Adrenal gland (tissue), 12 donors: ENCODE data around the gene MRAS. TPM values are rescaled to one million over a fixed set of nuclear protein-coding genes. Genes with fewer than 3 reads are reported as not detected.
A peak's percentile ranks its signal among the peaks of the same experiment; 100 is the strongest.

Experiments
- DNase-seq, 7 donors: peaks; one replicate each; pipeline ENCODE4 v3.0.0-alpha.2; 2019 to 2020
- H3K27ac ChIP-seq, 5 donors: fragments of 200-600 bp; sonication (generic) in 4 of 5; 1 replicate in 3 of 5; 2 replicates in 2 of 5; pipeline versions ENCODE4 v1.5.1 to v1.8.0; 2016 to 2020; ENCODE audit warnings: mild to moderate bottlenecking in 1 of 5
- H3K27me3 ChIP-seq: fragments of 200-600 bp; 2 replicates; pipeline ENCODE4 v1.8.0; 2021
- H3K36me3 ChIP-seq, 2 donors: fragments of 200-600 bp; replicated peaks in 1 of 2; 1 replicate in 1 of 2; 2 replicates in 1 of 2; pipeline versions ENCODE4 v1.5.1 to v1.8.0; 2018 to 2022
- H3K4me1 ChIP-seq, 2 donors: fragments of 200-600 bp; replicated peaks in 1 of 2; 1 replicate in 1 of 2; 2 replicates in 1 of 2; pipeline versions ENCODE4 v1.5.1 to v1.8.0; 2018 to 2021
- H3K4me3 ChIP-seq, 4 donors: fragments of 200-600 bp; sonication (generic) in 3 of 4; one replicate each; pipeline ENCODE4 v1.5.1; 2016 to 2018
- H3K9me3 ChIP-seq, 3 donors: fragments of 200-600 bp; sonication (generic) in 1 of 3; replicated peaks in 1 of 3; 1 replicate in 2 of 3; 2 replicates in 1 of 3; pipeline versions ENCODE4 v1.5.1 to v1.8.0; 2016 to 2021
- POLR2A ChIP-seq, 2 donors: fragments of 450-650 bp; IDR thresholded peaks; one replicate each; pipeline ENCODE4 v1.6.1; 2017; ENCODE audit warnings: antibody characterized with exemption in 2 of 2, mild to moderate bottlenecking in 2 of 2, moderate library complexity in 1 of 2
- WGBS, 4 donors: extraction: QIAGEN DNeasy Blood & Tissue Kit in 2 of 4; methylation state at CpG; one replicate each; pipeline versions ENCODE4 v1.1.5 to v1.1.7; 2013 to 2017; 5-methylcytosine and 5-hydroxymethylcytosine counted together
- intact Hi-C, 2 donors: fragments of 100-400 bp; cut with DNase I; formaldehyde crosslinking; loops; one replicate each; pipeline versions ENCODE4 v1.14.1 to v1.15.0; 2022 to 2023
- polyA plus RNA-seq, 3 donors: library from polyadenylated mRNA; stranded (reverse); fragments of 200-250 nt in 2 of 3; fragments of 350-450 nt in 1 of 3; fragmentation: Illumina TruSeq in 1 of 3; extraction: RNeasy Lipid Tissue Mini Kit (QIAGEN cat#74804) in 1 of 3; gene quantifications; one replicate each; pipeline ENCODE4 v1.2.3, GENCODE V29; 2013 to 2014
- total RNA-seq, 9 donors: library from RNA; depleted of rRNA in 4 of 9; stranded (reverse); fragments of >200 nt in 4 of 9; fragments of 120-200 nt in 1 of 9; fragmentation: NEBNext Ultra II Directional in 1 of 9; extraction: Animal tissue kit (Norgen Biotek cat#: 25700) in 1 of 9; gene quantifications; one replicate each; pipeline versions ENCODE4 v1.1.0 to v1.2.4, GENCODE V29; 2013 to 2023
- TF ChIP-seq, protein P1 (sequence below), 6 experiments: fragments of 450-650 bp in 4 of 6; fragments of 200-600 bp in 2 of 6; sonication (generic) in 1 of 6; IDR thresholded peaks; 1 replicate in 5 of 6; 2 replicates in 1 of 6; pipeline versions ENCODE4 v1.5.1 to v1.8.0; 2016 to 2021; ENCODE audit warnings: antibody characterized with exemption in 6 of 6, mild to moderate bottlenecking in 2 of 6, moderate library complexity in 1 of 6
- donor health status: healthy with polysubstance abuse.
- donor health status: Bipolar disorder and iron deficiency.
- donor health status: DM: yes; HTN: yes; CAD: no.
- donor health status: DM: no; HTN: no; CAD: no.
- donor health status: DM: no; HTN: no; CAD: no.
- donor health status: DM: yes; HTN: yes; CAD: no.

MRAS gene
- total and polyA plus RNA-seq, 12 donors = 47.9 to 337 (median 109) TPM

DNA sequence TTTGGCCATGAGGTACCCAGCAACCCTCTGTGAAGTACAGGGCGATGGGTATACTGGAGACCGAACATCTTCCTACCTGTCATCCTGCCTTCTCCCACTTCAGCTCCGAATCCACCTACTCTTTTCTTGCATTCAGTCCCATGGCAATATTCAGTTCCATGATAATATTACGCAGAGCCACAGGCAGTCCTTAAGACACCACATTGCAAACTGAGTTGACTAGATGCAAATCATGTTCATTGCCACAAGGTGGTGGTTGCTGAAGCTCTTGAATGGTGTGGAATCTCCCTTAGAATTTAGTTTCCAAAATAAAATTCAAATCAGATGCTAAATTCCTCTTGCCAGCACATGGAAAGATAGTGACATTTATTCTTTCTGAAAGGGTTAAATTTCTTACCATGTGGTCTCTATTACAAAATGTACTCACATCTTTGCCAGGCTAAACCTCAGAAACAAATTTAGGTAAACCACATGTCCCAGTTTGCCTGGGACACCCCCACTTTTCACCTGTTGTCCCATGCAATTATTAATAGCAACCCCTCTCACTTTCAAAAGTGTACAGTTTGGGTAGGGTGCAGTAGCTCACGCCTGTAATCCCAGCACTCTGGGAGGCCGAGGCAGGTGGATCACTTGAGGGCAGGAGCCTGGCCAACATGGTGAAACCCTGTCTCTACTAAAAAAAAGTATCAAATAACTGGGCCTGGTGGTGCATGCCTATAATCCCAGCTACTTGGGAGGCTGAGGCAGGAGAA lies 17.1 kb upstream of the MRAS start:
- H3K27me3 ChIP-seq = no peaks in the 10 kb centered on the region
- H3K36me3 ChIP-seq = no peaks in the 10 kb centered on the region
- DNase-seq = peak in 1 of 7 donors; percentile 33
- H3K4me3 ChIP-seq = no peak overlapping the region
- 76 to 87% (median 85%) methylated on average over 6 of the region's 6 CpGs for WGBS, 4 donors
- TF ChIP-seq, protein P1, sequence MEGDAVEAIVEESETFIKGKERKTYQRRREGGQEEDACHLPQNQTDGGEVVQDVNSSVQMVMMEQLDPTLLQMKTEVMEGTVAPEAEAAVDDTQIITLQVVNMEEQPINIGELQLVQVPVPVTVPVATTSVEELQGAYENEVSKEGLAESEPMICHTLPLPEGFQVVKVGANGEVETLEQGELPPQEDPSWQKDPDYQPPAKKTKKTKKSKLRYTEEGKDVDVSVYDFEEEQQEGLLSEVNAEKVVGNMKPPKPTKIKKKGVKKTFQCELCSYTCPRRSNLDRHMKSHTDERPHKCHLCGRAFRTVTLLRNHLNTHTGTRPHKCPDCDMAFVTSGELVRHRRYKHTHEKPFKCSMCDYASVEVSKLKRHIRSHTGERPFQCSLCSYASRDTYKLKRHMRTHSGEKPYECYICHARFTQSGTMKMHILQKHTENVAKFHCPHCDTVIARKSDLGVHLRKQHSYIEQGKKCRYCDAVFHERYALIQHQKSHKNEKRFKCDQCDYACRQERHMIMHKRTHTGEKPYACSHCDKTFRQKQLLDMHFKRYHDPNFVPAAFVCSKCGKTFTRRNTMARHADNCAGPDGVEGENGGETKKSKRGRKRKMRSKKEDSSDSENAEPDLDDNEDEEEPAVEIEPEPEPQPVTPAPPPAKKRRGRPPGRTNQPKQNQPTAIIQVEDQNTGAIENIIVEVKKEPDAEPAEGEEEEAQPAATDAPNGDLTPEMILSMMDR (IDR thresholded peaks at IDR 0.05) = peak in 1 of 6 experiments; percentile 10
- no peak for TF ChIP-seq POLR2A (IDR thresholded peaks at IDR 0.05)
- intact Hi-C loops = no loop called here
- H3K27ac ChIP-seq = no peak overlapping the region
- no peaks in the 10 kb centered on the region for H3K9me3 ChIP-seq
- H3K4me1 ChIP-seq = peaks cover 0 to 6% of the 10 kb centered on the region in 2 donors

GRCh38 chr3:138332472-138333073 lies 15.8 kb upstream of the MRAS start:
- intact Hi-C loops = no loop called here
- Histone ChIP-seq H3K36me3 (no peaks in the 10 kb centered on the region), H3K4me3 (no peak overlapping the region), H3K27me3 (no peaks in the 10 kb centered on the region), H3K27ac (no peak overlapping the region), H3K9me3 (no peaks in the 10 kb centered on the region), H3K4me1 (peaks cover 0 to 6% of the 10 kb centered on the region in 2 donors)
- 29 to 35% (median 32%) methylated on average over 4 of the region's 4 CpGs for whole genome bisulfite sequencing, 4 donors
- TF ChIP-seq POLR2A (IDR thresholded peaks at IDR 0.05) = no peak
- TF ChIP-seq, protein P1 (IDR thresholded peaks at IDR 0.05) = peak; percentile 70 to 88 (median 75)
- DNase-seq = peak in 1 of 7 donors; percentile 34

GRCh38 chr3:138334608-138335007 lies 13.8 kb upstream of the MRAS start:
- H3K27ac ChIP-seq = no peak overlapping the region
- H3K9me3 ChIP-seq = no peaks in the 10 kb centered on the region
- DNase-seq = peak in 1 of 7 donors; percentile 30
- no peaks in the 10 kb centered on the region for H3K36me3 ChIP-seq
- H3K4me3 ChIP-seq = no peak overlapping the region
- WGBS, 4 donors = 78 to 89% (median 86%) methylated on average over 4 of the region's 4 CpGs
- no peak for TF ChIP-seq POLR2A (IDR thresholded peaks at IDR 0.05)
- TF ChIP-seq, protein P1 (IDR thresholded peaks at IDR 0.05) = no peak
- intact Hi-C loops = loop anchor here in 1 of 2 donors (5.0 kb wide), 2 partner anchors 63 to 78 kb away; no protein-coding TSS in a partner anchor
- H3K4me1 ChIP-seq = peaks cover 0 to 10% of the 10 kb centered on the region in 2 donors
- no peaks in the 10 kb centered on the region for H3K27me3 ChIP-seq

DNA sequence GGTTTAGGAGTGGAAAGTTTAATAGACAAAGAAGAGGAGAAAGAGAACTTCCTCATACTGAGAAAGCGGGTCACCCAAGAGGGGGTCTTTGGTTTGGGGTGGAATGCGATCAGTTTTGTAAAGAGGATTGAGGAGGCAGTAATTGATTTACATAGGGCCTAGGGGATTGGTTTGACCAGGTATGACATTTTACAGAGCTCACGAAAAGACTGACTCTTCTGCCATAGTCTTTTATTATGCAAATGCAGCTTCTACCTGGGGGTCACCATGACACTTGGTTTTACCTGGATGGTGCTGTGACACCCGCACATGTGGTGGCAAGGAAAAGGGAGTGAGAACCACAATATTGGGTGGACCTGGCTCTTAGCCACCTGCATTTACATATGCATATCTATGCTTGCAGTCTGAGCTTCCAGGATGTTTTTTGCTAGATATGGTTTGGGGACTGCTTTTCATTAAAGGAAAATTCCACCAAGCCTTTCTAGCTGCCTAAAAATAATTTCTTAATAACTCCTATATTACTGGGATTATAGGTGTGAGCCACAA lies 11.9 kb upstream of the MRAS start:
- Histone ChIP-seq H3K4me3 (no peak overlapping the region), H3K27me3 (no peaks in the 10 kb centered on the region), H3K9me3 (no peaks in the 10 kb centered on the region), H3K27ac (no peak overlapping the region), H3K36me3 (no peaks in the 10 kb centered on the region), H3K4me1 (peaks cover 0 to 10% of the 10 kb centered on the region in 2 donors)
- 89 to 100% (median 91%) methylated on average over 4 of the region's 4 CpGs for WGBS, 4 donors
- peak in 1 of 7 donors; percentile 33 for DNase-seq
- intact Hi-C loops = loop anchor here in 1 of 2 donors (5.0 kb wide), 2 partner anchors 61 to 76 kb away; no protein-coding TSS in a partner anchor
- TF ChIP-seq, protein P1 (IDR thresholded peaks at IDR 0.05) = no peak
- TF ChIP-seq POLR2A (IDR thresholded peaks at IDR 0.05) = no peak
